ENCODE measurements around the gene DSCAML1.

The DSCAML1 gene

DNA sequence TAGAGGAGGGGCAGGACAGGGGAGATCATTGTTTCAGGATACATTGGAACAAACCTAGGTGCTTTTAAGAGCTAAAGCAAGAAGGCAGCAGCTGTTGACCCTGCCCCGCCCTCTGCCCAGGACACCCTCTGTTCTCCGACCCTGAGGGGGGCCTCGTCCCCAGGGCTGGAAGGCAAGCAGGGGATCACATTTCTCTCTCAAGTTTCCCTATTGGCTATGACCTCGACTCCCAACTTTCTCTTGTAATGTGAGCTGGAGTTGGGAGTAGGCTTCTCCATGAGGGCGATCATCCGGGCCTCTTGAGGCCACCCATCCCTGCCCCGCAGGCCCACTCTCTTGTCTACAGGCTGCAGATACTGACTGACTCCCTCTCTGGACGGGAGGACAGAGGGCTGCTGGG, 37.7 kb downstream of the DSCAML1 start:
- no peak for DNase-seq (ENCODE audit: low spot score)

- no peak for DNase-seq (ENCODE audit: low spot score)
Observed at GRCh38 chr11:117754030-117754429, 43.0 kb downstream of the DSCAML1 start.

- DNase-seq (ENCODE audit: low spot score), result no peak
Observed at GRCh38 chr11:117752721-117753237, 44.2 kb downstream of the DSCAML1 start.

DNA sequence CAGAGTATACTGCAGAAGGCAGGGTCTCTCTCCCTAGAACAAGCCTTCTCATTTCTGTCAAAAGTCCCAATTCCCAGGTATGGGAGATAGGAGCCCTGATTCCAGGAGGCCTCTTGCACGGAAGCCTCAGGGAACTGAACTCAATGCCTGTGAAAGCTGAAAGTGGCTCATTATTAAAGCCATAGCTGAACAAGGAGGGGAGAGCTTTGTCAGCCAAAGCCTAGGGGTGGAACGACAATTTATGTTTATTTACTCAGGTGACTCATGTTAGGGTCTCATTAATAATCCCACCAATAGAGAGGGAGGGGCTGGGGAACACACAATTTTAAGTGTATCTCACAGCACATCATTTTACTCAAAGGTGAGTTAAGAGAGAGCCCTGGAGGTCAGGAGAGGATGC, 44.9 kb downstream of the DSCAML1 start:
- DNase-seq (ENCODE audit: low spot score), result no peak

- DNase-seq (ENCODE audit: low spot score), result no peak
Observed at GRCh38 chr11:117750916-117751662, 45.9 kb downstream of the DSCAML1 start.

GRCh38 chr11:117750357-117750756, 46.7 kb downstream of the DSCAML1 start:
- no peak for DNase-seq (ENCODE audit: low spot score)

DNA sequence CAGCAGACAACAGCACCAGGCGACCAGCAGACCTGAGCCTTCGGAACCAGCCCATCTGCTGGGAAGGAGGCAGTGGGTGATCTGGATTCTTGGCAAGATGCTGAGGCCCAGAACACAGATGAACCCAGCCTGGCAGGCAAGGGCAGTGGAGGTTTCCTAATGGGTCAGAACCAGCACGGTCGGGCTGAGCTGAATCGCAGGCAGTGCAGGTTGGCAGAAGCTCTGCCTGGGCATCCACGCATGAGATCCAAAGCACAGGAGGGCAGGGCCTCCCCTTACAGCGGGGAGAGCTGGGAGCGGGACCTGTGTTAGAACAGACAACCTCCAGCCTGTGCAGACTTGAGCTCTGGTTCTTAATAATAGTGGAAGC, 47.5 kb downstream of the DSCAML1 start:
- DNase-seq (ENCODE audit: low spot score), result no peak

GRCh38 chr11:117748771-117749540, 48.1 kb downstream of the DSCAML1 start:
- no peak for DNase-seq (ENCODE audit: low spot score)

DNA sequence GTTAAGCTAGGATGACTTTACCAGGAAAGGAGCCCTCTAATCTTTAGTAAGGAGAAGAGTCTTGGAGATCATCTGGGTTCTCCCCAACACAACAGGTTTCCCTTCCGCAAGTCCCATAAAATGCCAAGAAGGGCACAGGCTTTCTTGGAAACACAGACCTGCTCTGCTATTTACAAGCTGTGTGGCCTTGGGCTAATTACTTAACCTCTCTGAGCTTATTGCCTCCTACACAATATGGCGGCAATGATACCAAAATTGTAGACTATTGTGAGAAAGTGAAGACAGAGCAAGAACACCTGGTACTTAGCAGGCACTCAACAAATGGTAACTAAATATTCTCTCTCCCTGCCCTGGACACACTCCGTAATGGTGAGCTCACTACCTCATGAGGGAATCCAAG, 49.1 kb downstream of the DSCAML1 start:
- DNase-seq (ENCODE audit: low spot score), result no peak

DNA sequence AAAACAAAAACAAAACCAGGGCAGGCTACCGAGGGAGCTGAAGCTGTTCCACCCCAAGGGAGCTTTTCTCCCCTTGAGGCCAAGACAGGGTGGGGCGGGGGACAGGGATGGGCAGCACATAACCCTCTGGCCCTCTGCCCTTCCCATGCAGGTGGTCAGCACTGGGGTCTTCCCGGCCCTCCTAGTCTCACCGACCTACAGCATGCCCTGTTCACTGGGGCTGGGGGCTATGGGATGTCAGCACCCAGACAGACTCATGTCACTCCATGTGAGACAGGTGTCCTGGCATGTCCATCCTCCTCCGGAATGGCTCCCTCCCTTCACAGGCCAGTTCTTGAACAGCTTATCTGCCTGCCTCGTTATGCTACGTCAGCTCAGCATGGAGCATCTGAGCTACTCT, 51.7 kb downstream of the DSCAML1 start:
- no peak for DNase-seq (ENCODE audit: low spot score)

- no peak for DNase-seq (ENCODE audit: low spot score)
Observed at GRCh38 chr11:117744471-117745150, 52.4 kb downstream of the DSCAML1 start.

DNA sequence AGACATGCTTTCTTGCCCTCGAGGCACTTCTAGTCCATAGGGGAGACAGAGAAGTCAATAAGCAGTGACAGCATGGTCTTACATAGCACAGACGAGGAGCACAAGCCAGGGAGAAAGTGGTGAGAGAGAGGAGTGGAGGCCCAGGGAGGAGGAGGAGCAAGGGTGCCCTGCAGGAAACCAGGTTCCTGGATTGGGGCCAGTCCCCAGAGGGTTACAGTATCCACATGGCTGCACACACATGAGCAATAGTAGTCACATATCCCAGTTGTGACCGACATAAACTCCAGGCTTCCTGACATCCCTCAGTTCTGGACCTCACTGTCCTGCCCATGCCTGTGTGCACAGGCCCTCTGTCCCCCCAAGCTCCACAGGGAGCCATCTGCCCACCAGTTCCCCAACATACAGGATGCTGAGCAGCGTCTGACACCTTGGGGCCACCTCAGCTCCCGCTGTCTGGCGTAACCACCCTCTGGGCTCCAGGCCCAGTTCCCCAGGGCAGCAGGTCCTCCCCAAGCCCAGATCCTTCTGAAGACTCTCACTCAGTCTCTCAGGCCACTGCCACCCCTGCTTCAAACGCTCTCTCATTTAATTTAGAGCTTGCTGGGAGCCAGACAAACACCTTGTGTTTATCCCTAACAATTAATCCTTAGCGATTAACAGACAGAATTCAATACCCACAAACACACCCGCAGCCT, 53.7 kb downstream of the DSCAML1 start:
- no peak for DNase-seq (ENCODE audit: low spot score)

GRCh38 chr11:117738246-117738957, 58.6 kb downstream of the DSCAML1 start:
- DNase-seq (ENCODE audit: low spot score), result no peak

- DNase-seq (ENCODE audit: low spot score), result no peak
Observed at GRCh38 chr11:117735350-117735977, 61.6 kb downstream of the DSCAML1 start.

DNA sequence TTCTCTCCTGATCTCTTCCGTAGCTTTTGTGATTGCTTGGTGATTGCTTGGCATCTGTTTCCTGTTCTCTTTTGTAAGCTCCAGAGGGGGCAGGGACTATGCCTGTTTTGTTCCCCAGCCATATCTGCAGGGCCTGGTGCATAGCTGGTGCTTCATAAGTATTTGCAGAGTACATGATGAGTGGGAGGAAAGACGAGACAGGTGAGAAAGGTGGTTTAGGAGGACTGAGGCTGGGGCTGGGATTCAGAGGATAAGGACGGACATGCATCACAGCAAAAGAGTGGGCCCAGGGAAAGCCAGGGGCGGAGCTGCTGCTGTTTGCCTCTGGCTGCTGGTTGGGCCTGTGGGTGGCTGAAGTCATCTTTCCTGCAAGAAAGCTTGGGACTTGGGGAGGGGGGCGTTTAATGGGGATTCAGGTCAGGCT, 62.4 kb downstream of the DSCAML1 start:
- no peak for DNase-seq (ENCODE audit: low spot score)

DNA sequence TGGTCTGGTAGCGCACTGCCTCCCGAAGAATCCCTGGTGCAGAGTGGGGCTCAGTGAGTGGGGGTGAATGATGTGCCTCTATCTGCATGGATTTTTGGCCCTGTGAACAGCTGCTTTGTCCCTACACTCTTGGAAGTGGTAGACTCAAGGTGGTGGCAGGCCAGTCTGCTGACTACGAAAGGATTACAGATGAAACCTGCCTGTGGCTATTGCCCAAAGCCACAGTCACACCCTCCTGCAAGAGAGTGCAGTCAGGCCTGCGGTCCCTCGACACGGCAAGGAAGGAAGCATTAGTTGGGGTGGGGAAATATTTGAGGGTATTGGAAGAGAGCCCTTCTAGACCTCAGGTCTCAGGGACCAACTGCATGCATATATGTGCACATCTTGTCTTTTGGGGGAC, 63.7 kb downstream of the DSCAML1 start:
- DNase-seq (ENCODE audit: low spot score), result no peak

GRCh38 chr11:117731722-117732290, 65.2 kb downstream of the DSCAML1 start:
- no peak for DNase-seq (ENCODE audit: low spot score)

GRCh38 chr11:117730208-117730800, 66.7 kb downstream of the DSCAML1 start:
- no peak for DNase-seq (ENCODE audit: low spot score)

DNA sequence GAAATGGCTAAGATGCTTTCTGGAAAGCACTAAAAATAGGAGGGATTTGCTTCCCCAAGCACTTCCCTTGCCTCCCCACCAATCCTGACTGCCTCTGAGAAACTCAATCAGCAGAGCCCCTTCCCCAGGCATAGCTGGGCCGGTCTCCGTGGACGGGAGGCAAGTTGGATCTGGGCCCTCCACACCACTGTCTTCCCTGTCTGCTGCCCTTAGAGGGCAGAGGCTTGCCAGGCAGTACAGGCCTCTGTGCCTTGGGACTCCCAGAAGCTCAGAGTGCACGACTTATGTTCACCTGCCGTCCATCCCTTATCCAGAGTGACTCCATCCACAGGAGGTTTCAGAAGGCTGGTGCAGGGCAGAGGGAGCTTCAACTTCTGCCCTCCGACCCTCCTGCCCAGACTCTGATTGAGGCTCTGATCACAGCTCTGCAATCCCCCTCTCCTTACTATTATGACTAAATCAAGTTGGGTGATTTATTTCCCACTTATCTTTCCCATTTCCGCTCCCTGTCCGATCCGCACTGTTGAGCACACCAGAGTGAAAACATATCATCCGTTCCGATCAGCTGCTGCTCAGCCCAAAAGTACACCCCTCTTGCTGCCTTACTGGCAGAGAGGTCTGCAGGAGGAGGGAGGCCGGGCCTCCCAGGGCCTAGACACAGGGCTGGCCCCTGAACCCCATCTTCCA, 71.8 kb downstream of the DSCAML1 start:
- no peak for DNase-seq (ENCODE audit: low spot score)

DNA sequence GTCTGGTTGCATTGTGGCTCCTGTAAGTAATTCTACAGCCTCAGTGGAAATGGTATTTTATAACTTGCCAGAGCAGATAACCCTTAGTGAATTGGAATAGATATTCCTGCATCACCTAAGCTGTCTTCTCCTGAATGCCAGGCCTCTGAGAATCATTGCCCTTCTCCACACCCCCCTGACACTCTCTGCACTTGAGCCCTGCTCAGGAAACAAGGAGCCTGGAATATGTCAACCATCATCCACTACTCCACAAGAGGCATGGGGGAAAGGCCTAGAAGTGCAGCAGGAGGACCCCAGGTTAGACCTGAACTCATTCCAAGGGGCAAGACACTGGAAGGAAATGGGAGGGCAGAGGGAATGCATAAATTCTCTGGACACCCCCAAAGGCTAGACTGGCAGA, 72.4 kb downstream of the DSCAML1 start:
- DNase-seq (ENCODE audit: low spot score), result no peak

Data from hematopoietic multipotent progenitor cell treated with erythropoietin and hydrocortisone succinate and interleukin-3 and kit ligand, for 15 days (in vitro differentiated cells).